Panc1 (cell line): Measurements from ENCODE around the gene MT1E.

ENCODE experiments used
- CTCF ChIP-seq: fragments of 450-650 bp; IDR thresholded peaks from 2 replicates; pipeline ENCODE4 v1.5.1; 2017; ENCODE audit warnings: mild to moderate bottlenecking
- POLR2AphosphoS5 ChIP-seq: IDR thresholded peaks from 2 replicates; pipeline ENCODE4 v1.6.1; 2012; ENCODE audit warnings: mild to moderate bottlenecking, low read depth, low read length, moderate library complexity
- REST ChIP-seq, 2 experiments: IDR thresholded peaks; 2 replicates each; pipeline ENCODE4 v1.6.1; 2011 to 2012; ENCODE audit warnings: low read depth in 2 of 2, control low read depth in 1 of 2, low read length in 1 of 2, mild to moderate bottlenecking in 1 of 2, moderate library complexity in 1 of 2; ENCODE audit not compliant: insufficient read depth in 1 of 2
- TCF7L2 ChIP-seq: IDR thresholded peaks from 2 replicates; pipeline ENCODE4 v1.6.1; 2011; ENCODE audit warnings: mild to moderate bottlenecking, low read depth, low read length, inconsistent platforms

DNA sequence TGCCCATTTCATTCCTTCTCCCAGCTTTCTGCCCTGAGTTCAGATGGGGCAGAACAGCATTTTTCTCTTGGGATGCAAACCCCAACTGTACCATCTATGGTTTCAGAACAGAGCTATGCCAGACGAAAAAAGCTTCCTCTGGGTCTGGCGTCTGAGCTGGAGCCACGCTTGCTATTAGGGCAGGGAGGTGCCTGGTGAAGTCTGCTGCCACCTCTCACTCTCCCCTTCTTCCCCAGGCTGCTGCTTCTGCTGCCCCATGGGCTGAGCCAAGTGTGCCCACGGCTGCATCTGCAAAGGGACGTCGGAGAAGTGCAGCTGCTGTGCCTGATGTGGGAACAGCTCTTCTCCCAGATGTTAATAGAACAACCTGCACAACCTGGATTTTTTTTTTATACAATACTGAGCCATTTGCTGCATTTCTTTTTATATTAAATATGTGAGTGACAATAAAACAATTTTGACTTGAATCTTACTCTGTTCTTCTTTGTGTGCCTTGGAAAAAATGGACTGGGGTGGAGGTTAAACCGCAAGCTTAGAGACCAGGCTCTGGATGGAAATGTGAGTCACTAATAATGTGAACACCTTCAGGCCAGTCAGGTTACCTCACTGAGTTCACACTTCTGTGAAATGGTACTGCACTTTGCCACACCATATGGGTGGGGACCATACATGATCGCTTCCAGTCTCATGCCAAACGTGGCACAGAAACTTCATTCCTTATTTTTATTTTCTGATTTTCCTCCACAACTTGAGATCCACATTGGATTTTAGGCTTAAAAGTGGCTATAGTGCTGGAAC is 11.2 kb downstream of the MT1E start:
- no peak for TF ChIP-seq CTCF
- no peak for TF ChIP-seq POLR2AphosphoS5
- TF ChIP-seq REST (IDR thresholded peaks at IDR 0.05; ENCODE audit: insufficient read depth in 1 of 2, low read depth in 2 of 2, low read length in 1 of 2): no peak
- no peak for TF ChIP-seq TCF7L2
